ENCODE results near the gene KBTBD4. TPM values are rescaled to one million over a fixed set of nuclear protein-coding genes. Genes with fewer than 3 reads are reported as not detected.
A peak's percentile ranks its signal among the peaks of the same experiment; 100 is the strongest.

KBTBD4 gene
- total and polyA plus RNA-seq, 2 donors = 15.4 to 24.1 TPM

DNA sequence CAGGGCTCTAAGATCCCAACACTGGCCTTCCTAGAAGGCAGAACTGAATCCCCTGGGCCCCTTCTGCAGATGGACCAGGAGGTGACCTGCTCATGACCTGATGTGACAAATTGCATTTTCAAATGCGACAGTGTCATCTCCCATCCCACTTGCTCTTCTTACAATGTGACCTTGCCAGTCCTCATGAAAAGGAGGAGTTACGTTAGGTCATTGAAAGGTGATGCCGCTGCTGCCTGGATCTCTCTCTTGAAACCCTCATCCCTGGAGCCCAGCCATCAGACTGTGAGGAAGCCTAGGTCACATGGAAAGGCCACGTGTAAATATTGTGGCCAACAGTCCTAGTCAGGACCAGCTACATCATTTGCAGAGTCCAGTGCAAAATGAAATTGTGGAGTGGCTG, 21.1 kb upstream of the KBTBD4 start:
- Histone ChIP-seq H3K4me3 (ENCODE audit: low read depth, low read length) (no peak overlapping the region), H3K4me1 (ENCODE audit: insufficient read depth) (no peaks in the 10 kb centered on the region), H3K36me3 (ENCODE audit: insufficient read depth) (no peaks in the 10 kb centered on the region), H3K27ac (ENCODE audit: low read depth) (no peak overlapping the region)
- no peak for DNase-seq (ENCODE audit: extremely low spot score)
- 72% methylated on average over 4 of the region's 4 CpGs for WGBS

DNA sequence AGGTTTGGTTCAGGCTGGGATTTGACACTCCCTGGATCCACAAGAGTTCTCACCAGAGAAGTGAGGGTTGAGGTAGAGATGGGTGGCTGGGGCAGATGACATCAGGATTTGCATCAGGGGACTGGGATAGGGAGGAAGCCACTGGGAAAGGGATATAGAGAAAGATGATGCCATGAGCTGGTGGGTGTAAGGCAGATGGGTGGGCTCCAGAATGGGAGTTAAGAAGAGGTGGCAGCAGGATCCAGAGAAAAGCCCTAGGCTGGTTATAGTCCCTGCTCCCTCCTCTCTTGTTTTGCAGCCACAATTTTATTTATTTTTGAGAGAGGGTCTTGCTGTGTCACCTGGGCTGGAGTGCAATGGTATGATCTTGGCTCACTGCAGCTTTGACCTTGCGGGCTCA, 17.2 kb upstream of the KBTBD4 start:
- no peak overlapping the region for H3K27ac ChIP-seq (ENCODE audit: low read depth)
- DNase-seq (ENCODE audit: extremely low spot score) = no peak
- no peaks in the 10 kb centered on the region for H3K4me1 ChIP-seq (ENCODE audit: insufficient read depth)
- WGBS = 98% methylated on average over 1 of the region's 1 CpG
- H3K36me3 ChIP-seq (ENCODE audit: insufficient read depth) = no peaks in the 10 kb centered on the region
- no peak overlapping the region for H3K4me3 ChIP-seq (ENCODE audit: low read depth, low read length)

DNA sequence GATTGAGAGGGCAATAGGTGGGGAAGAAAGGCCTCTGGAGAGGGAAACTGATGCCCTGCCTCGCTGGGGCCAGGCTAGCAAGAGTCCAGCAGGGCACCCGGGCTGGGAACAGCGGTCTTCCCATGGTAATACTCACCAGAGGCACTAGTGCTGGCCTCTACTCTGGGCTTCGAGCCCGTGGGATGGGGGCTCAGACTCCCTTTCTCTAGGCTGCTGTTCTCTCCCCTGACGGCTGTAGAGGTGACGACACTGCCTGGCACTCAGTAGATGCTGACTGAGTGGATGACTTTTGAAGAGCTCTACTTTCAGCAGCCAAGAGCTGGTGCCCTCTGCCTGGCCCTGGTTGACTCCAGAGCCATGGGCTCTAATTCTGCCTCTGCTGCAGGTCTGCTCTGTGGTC, 16.3 kb upstream of the KBTBD4 start:
- DNase-seq (ENCODE audit: extremely low spot score) = no peak
- 63% methylated on average over 7 of the region's 7 CpGs for WGBS
- H3K4me1 ChIP-seq (ENCODE audit: insufficient read depth) = no peaks in the 10 kb centered on the region

DNA sequence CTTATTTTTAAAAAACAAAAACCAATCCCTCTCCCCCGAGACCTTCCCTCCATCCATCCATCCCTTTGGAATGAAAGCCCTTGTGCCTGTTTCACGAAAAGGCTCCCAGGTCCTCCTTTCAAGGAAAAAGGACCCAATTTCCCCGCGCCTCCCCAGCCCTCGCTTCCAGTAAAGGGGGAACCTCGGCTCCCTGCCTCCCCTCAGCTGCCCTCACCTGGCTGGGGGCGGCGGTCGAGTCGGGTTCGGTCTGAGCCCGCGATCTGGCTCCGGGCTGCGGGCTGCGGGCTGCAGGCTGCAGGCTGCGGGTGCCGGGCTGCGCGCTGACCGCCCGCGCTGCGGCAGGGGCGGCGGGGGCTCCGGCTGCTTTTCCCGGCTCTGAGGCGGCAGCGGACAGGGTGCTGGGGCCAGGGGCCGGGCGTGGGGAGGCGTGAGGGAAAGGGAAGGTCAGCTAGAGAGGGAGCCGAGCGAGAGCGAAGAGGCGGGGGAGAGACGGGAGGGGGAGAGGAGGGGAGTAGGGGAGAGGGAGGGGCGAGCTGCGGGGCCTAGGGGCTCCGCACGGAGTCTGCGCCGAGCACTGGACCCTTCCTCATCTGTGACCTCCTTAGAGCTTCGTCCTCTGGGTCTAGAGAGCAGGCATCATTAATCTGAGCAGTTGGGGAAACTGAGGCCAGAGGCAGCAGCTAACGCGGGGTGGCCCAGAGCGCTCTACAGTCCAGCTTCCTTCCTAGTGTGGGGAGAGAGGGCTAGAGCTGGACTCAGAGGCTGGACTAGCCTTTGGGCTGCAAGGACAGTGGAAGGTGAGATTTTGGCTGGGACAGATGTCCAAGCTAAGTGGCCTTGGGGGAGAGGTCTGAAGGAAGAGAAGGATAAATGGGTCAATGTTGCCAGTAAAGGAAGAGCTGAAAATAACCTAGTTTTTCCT, 15.4 kb upstream of the KBTBD4 start, which contains the start of gene C1QTNF4:
C1QTNF4 (minus strand) TSS at position 478 of the 922 bp plus-strand sequence. CDS start 3,601 bp downstream, outside the sequence.
- Histone ChIP-seq H3K36me3 (ENCODE audit: insufficient read depth) (no peaks in the 10 kb centered on the region), H3K4me3 (ENCODE audit: low read depth, low read length) (no peak within 1 kb of the TSS), H3K27ac (ENCODE audit: low read depth) (no peak within 1 kb of the TSS), H3K4me1 (ENCODE audit: insufficient read depth) (no peaks in the 10 kb centered on the region)
- no peak for DNase-seq (ENCODE audit: extremely low spot score)
- 2% methylated on average over 48 of the region's 48 CpGs for WGBS

More for the DNA sequence above, 16.3 kb upstream of the KBTBD4 start:
- Histone ChIP-seq H3K27ac (ENCODE audit: low read depth) (no peak overlapping the region), H3K36me3 (ENCODE audit: insufficient read depth) (no peaks in the 10 kb centered on the region), H3K4me3 (ENCODE audit: low read depth, low read length) (no peak overlapping the region)

DNA sequence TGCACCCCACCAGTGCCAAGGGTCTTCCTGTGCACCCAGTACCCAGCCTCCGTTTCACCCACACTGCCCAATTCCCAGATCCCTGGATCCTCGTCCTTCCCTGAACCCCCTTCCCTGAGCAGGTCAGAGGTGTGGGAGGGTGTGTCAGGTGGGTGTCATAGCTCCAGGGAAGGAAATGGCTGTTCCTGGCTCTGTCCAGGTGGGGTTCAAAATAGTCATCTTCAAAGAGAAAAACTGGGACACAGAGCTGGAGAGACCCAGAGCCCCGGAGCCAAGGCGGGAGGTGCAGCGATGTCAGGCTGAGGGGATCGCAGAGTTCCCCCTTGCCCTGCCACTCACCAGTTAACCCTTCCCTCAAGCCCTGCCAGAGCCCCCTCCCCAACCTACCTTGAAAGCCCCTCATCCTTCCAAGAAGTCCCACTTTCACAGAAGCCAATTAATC, 14.7 kb upstream of the KBTBD4 start:
- 13% methylated on average over 6 of the region's 6 CpGs for WGBS
- Histone ChIP-seq H3K27ac (ENCODE audit: low read depth) (no peak overlapping the region), H3K4me3 (ENCODE audit: low read depth, low read length) (no peak overlapping the region), H3K36me3 (ENCODE audit: insufficient read depth) (no peaks in the 10 kb centered on the region), H3K4me1 (ENCODE audit: insufficient read depth) (no peaks in the 10 kb centered on the region)
- no peak for DNase-seq (ENCODE audit: extremely low spot score)

DNA sequence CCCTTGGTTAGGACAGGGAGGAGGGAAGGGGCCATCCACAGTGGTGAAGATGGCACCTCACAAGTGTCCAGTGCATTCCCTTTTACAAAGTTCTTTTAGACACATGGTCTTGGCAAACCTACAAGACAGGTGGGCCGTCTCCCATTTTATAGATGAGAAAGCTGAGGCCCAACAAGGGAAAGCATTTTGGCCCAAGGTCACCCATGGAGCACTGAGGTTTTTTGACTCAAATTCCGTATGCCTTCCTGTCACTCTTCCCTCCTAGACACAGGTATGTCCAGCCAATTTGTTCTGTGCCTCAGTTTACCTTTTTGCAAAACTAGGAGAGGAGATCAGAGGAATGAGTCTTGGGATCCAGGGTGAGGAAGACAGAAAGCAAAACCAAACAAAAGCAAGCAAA, 14.2 kb upstream of the KBTBD4 start:
- H3K4me3 ChIP-seq (ENCODE audit: low read depth, low read length) = no peak overlapping the region
- WGBS = 75% methylated on average over 2 of the region's 2 CpGs
- no peaks in the 10 kb centered on the region for H3K4me1 ChIP-seq (ENCODE audit: insufficient read depth)
- H3K36me3 ChIP-seq (ENCODE audit: insufficient read depth) = no peaks in the 10 kb centered on the region
- no peak overlapping the region for H3K27ac ChIP-seq (ENCODE audit: low read depth)
- DNase-seq (ENCODE audit: extremely low spot score) = no peak

DNA sequence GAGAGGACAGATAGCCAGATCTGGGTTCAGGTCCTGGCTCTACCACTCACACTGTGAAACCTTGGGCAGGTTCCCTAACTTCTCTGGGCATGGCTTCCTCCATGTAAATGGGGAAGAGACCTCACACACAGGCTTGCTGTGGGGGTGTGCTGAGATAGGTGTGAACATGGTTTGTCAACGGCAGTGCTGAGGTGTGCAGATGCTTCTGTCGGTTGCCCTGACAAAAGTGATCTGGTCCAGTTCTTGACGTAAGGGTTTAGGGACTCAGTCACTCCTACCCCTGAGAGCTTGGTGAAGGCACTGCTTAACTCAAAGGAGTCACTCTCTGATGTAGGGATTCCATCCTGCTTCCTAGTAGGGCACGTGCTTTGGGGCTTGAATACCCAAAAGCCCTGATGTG, 13.5 kb upstream of the KBTBD4 start:
- no peaks in the 10 kb centered on the region for H3K36me3 ChIP-seq (ENCODE audit: insufficient read depth)
- 59% methylated on average over 4 of the region's 4 CpGs for whole genome bisulfite sequencing
- DNase-seq (ENCODE audit: extremely low spot score) = no peak
- H3K4me3 ChIP-seq (ENCODE audit: low read depth, low read length) = no peak overlapping the region
- no peaks in the 10 kb centered on the region for H3K4me1 ChIP-seq (ENCODE audit: insufficient read depth)
- H3K27ac ChIP-seq (ENCODE audit: low read depth) = no peak overlapping the region

DNA sequence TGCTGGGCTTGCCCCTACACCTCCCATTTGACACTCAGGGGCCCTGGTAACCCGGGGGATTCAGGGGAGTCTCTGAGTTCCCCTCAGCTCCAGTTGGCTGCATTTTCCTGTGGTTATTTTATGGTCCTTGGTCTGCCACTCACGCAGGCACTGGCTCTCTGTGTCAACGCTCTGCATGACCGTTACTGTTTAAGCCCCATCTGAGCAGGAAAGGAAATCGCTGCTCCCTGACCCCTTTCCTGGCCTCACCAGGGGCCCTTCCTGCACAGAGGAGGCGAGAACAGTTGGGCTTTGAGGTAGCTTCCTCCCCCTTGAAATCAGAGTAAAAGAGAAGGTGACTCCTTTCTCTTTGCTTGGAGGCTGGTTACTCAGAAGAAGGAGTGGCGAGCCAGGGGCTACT, 13.0 kb upstream of the KBTBD4 start:
- Histone ChIP-seq H3K27ac (ENCODE audit: low read depth) (no peak overlapping the region), H3K36me3 (ENCODE audit: insufficient read depth) (no peaks in the 10 kb centered on the region), H3K4me3 (ENCODE audit: low read depth, low read length) (no peak overlapping the region), H3K4me1 (ENCODE audit: insufficient read depth) (no peaks in the 10 kb centered on the region)
- DNase-seq (ENCODE audit: extremely low spot score) = no peak
- 55% methylated on average over 7 of the region's 7 CpGs for WGBS

DNA sequence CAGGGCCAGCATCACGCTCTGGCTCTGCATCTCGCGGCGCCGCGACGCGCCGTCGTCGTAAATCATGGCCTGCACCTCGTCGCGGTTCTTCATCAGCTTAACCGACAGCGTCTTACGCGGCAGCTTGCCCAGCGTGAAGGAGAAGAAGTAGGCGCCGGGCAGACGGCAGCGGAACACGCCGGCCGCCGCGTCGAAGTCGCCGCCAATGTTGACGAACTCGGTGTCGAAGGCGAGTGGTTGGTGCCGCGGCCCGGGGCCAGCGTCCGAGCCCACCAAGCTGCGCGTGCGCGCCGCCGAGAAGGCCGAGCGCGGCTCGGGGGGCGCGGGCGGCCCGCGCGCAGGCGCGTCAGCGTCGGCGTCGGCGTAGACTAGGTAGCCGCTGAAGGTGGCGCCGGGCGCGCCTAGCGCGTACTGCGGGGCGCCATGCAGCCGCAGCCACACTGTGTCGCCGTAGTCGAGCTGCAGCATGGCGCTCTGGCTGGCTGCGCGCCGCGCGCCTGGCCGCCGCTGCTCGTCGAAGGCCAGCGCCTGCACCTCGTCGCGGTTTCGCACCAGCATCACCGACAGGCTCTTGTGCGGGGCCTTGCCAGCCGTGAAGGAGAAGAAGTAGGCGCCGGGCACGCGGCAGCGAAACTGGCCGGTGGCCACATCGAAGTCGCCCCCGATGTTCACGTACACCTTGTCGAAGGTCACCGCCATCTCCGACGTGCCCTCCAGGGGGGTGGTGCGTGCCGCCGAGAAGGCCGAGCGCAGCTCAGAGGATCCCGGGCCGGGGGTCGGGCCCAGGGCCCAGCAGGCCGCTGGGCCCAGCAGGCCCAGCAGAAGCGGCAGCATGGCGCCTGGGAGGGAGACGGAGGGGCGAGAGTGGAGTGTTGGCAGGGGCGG, 11.4 kb upstream of the KBTBD4 start:
- no peak for DNase-seq (ENCODE audit: extremely low spot score)

DNA sequence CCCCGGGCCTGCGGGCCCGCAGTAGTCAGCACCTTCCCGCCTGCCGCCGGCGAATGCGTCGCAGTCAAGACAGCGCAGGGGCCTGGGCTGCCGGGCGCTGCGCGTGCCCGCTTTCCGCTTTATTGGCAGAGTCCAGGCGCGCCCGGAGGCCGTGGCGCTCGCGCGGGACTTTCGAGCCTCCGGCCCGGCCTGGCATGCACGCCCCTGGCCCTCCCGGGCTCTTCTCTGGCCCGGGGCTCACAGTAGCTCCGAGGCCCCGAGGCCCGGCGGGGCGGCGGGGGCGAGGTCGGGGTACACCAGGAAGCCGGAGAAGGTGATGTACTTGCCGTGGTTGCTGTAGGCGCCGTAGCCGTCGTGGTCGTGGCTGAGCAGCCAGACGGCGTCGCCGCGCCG, 10.8 kb upstream of the KBTBD4 start:
- Histone ChIP-seq H3K4me3 (ENCODE audit: low read depth, low read length) (peak overlapping the region; percentile 35), H3K27ac (ENCODE audit: low read depth) (no peak overlapping the region), H3K36me3 (ENCODE audit: insufficient read depth) (no peaks in the 10 kb centered on the region), H3K4me1 (ENCODE audit: insufficient read depth) (no peaks in the 10 kb centered on the region)
- WGBS = 28% methylated on average over 51 of the region's 51 CpGs
- no peak for DNase-seq (ENCODE audit: extremely low spot score)

More for the DNA sequence above, 11.4 kb upstream of the KBTBD4 start:
- 32% methylated on average over 122 of the region's 122 CpGs for WGBS
- no peaks in the 10 kb centered on the region for H3K36me3 ChIP-seq (ENCODE audit: insufficient read depth)
- H3K27ac ChIP-seq (ENCODE audit: low read depth) = no peak overlapping the region
- peak overlapping the region; percentile 35 for H3K4me3 ChIP-seq (ENCODE audit: low read depth, low read length)
- H3K4me1 ChIP-seq (ENCODE audit: insufficient read depth) = no peaks in the 10 kb centered on the region

DNA sequence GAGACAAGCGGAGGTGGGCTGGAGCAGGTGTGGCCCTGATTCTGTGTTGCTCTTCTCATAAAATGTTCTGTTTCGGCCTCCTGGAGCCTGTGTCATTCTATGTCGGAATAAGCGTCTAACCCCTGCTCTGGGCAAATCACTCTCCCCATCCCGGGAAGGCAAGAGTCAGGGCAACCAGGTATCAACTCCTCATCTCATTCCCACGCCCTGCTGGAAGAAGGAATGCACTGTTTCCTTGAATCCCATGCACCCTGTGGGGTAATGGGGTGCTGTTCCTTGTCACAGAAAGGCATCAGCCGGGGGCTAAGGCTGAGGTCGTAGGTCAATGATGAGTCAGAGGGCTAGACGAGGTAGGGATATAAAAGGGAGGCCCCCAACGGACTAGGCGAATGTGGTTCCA, 10.3 kb upstream of the KBTBD4 start:
- WGBS = 76% methylated on average over 11 of the region's 11 CpGs
- H3K36me3 ChIP-seq (ENCODE audit: insufficient read depth) = no peaks in the 10 kb centered on the region
- no peak for DNase-seq (ENCODE audit: extremely low spot score)
- no peak overlapping the region for H3K27ac ChIP-seq (ENCODE audit: low read depth)
- H3K4me1 ChIP-seq (ENCODE audit: insufficient read depth) = no peaks in the 10 kb centered on the region
- peak overlapping the region; percentile 35 for H3K4me3 ChIP-seq (ENCODE audit: low read depth, low read length)

DNA sequence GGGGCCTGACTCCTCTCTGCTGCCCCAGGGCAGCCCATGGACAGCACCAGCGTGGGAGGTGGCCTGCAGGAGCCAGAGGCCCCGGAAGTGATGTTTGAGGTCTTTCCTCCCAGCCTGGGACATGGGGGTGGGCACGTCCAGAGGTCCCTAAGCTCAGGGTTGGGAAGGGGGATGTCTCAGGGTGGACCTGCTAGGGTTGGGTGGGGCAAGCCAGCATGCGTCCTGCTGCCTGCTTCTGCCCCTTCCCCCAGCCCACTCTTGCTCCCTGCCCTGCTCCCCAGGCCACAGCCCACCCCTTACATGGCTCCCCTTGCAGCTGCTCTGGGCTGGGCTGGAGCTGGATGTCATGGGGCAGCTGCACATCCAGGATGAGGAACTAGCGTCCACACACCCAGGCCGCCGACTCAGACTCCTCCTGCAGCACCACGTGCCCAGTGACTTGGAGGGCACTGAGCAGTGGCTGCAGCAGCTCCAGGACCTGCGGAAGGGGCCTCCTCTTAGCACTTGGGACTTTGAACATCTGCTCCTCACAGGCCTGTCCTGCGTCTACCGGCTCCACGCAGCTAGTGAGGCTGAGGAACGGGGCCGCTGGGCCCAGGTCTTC, 9.1 kb upstream of the KBTBD4 start:
- H3K27ac ChIP-seq (ENCODE audit: low read depth) = no peak overlapping the region
- DNase-seq (ENCODE audit: extremely low spot score) = no peak
- H3K4me3 ChIP-seq (ENCODE audit: low read depth, low read length) = no peak overlapping the region
- H3K36me3 ChIP-seq (ENCODE audit: insufficient read depth) = no peaks in the 10 kb centered on the region
- 72% methylated on average over 14 of the region's 14 CpGs for WGBS
- H3K4me1 ChIP-seq (ENCODE audit: insufficient read depth) = no peaks in the 10 kb centered on the region

DNA sequence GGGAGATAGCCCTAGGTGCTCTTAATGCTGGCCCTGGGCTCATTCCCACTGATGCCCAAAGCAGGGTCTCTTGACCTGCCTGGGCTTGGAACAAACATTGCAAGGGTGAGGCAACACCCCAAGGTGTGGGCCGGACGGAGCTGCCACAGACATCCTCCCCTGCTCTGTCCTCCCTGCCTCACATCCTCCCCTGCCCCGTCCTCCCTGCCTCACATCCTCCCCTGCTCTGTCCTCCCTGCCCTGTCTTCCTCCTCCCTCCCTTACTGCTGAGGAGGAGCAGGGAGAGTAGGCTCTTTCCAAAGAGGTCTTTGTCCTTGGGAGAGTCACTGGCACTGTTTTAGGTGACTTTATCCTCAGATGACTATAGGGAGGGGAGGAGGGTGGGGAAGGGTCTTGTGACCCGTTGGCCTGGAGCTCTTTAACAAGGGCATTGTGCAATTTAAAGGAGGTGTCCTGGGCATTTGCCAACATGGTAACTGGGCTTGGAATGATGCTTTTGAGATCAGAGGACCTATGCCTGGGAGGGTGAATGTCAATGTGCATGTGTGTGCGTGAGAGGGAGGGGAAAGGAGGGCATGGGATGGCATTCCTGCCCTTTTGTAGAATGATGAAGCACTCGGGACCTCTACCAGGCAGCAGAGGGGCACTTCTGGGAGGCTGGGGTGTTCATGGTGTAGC, 8.4 kb upstream of the KBTBD4 start:
- Histone ChIP-seq H3K27ac (ENCODE audit: low read depth) (no peak overlapping the region), H3K4me1 (ENCODE audit: insufficient read depth) (no peaks in the 10 kb centered on the region), H3K4me3 (ENCODE audit: low read depth, low read length) (no peak overlapping the region), H3K36me3 (ENCODE audit: insufficient read depth) (no peaks in the 10 kb centered on the region)
- 72% methylated on average over 6 of the region's 6 CpGs for WGBS
- DNase-seq (ENCODE audit: extremely low spot score) = no peak

All from urinary bladder (tissue), 4 donors.